ENCODE measurements around the gene ELOVL5.

Gene ELOVL5

DNA sequence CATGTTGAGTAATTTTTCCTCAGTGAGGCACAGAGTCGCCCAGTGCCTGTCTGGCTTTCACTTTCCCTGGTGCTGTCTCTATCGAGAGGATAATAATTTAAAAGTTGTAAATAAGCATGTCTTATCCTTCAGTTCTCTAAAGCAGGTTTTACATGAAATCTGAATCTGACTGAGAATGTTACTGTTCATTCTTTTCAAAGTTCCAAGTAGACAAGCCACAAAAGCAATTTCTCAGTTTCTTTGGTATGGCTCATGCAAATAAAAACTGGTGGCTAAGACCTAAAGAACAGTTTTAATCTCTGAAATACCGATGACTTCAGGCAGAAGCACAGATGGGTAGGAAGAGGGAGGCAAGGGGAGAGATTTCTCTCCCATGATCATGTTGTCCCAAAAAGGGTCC, 112.5 kb downstream of the ELOVL5 start:
- no peak for DNase-seq

DNA sequence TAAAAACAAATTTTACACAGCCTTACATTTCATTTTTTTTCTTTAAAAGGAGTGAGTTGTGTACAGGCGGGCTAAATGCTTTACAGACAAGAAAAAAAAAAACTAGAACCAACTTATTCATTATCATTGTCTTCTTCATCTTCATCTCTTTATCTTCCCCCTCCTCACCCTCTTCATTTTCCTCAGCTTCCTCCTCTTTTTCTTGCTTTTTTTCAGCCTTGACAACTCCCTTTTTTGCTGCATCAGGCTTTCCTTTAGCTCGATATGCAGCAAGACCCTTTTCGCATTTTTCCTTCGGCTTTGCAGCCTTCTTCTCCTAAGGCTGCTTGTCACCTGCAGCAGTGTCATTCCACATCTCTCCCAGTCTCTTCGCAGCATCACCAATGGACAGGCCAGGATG, 113.2 kb downstream of the ELOVL5 start:
- DNase-seq: no peak

DNA sequence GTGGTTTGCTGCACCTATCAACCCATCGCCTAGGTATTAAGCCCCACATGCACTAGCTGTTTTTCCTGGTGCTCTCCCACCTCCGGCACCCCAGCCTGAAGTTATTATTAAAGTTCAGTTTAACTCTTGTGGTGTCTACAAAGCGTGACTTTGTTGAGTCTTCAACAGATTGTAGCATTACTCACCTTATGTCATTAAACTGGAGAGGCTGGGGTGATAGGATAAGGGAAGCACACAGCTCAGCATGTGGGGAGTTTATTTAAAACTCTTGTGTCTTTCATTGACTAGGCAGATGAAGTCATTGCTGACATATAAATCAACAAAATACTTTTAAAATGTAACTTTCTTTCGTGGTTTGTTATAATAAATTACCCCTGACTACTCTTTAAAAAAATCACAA, 115.4 kb downstream of the ELOVL5 start:
- DNase-seq: peak; percentile 27

DNA sequence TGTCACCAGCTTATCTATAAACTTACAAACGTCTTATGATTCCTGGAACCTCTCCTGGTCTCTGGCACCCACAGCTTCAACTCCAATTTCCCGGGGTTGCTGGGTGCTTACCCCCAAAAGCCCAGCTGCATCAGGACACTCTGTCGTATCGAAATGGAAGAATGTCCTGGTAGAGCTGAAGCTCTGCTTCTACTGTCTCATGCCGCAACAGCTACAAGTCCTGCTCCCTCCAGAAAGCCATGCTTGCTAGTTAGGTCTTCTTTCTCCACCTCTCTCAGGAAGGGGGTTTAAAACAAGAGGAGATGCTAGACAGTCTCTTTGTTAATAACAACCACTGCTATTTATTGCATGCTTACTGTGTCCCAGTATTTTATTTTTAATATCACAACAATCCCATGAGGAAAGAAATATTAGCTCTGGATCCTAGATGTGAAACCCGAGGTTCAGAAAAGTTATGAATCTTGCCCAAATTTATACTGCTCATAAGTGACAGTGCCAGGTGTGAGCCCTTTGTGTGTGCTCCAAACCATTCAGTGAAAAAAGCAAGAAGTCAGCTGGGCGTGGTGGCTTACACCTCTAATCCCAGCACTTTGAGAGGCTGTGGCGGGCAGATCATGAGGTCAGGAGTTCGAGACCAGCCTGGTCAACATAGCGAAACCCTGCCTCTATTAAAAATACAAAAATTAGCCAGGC, 117.8 kb downstream of the ELOVL5 start:
- no peak for DNase-seq

DNA sequence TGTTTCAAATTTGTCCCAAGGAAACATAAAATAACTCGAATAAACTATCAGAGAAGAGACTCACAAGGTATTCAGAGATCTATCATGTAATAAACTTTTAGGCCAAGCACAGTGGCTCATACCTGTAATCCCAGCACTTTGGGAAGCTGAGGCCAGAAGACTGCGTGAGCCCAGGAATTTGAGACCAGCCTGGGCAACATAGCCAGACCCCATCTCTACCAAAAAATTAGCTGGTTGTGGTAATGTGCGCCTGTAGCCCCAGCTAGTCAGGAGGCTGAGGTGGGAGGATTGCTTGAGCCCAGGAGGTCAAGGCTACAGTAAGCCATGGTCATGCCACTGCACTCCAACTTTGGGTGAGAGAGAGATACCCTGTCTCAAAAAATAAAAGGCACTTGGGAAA, 120.9 kb downstream of the ELOVL5 start:
- DNase-seq: no peak

DNA sequence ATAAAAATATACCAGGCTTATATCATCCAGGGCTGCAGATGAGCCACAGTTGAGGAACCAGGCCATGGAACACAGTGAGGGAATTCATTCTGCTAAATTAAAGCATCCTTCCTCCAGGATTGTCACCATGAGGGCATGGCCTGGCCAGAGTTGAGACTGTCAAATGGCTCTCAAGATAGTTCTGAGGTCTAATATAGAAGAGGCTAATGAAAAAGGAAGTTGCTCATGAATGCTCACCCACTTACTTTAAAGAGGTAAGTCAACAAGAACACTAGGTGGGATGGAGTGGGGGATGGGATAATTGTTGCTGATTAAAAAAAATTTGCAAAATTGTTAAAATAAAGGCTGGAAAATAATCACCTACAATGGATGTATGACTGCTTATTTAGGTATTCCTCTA, 128.1 kb downstream of the ELOVL5 start:
- DNase-seq: no peak

Data from DMS79 (cell line).